ENCODE data around the gene BCL2. TPM values are rescaled to one million over a fixed set of nuclear protein-coding genes. Genes with fewer than 3 reads are reported as not detected.
A peak's percentile ranks its signal among the peaks of the same experiment; 100 is the strongest.

The BCL2 gene
- polyA plus RNA-seq, 3 donors, result 23.1 to 27.3 (median 26.8) TPM

GRCh38 chr18:63181706-63182309 lies 137.8 kb downstream of the BCL2 start:
- DNase-seq (ENCODE audit: extremely low read depth in 1 of 11, low read depth in 9 of 11, low spot score in 4 of 11), result no peak

- DNase-seq (ENCODE audit: extremely low read depth in 1 of 11, low read depth in 9 of 11, low spot score in 4 of 11), result no peak
Observed at GRCh38 chr18:63180971-63181376, 138.6 kb downstream of the BCL2 start.

GRCh38 chr18:63180321-63180720 lies 139.2 kb downstream of the BCL2 start:
- no peak for DNase-seq (ENCODE audit: extremely low read depth in 1 of 11, low read depth in 9 of 11, low spot score in 4 of 11)

GRCh38 chr18:63179422-63179821 lies 140.1 kb downstream of the BCL2 start:
- no peak for DNase-seq (ENCODE audit: extremely low read depth in 1 of 11, low read depth in 9 of 11, low spot score in 4 of 11)

GRCh38 chr18:63178971-63179370 lies 140.6 kb downstream of the BCL2 start:
- DNase-seq (ENCODE audit: extremely low read depth in 1 of 11, low read depth in 9 of 11, low spot score in 4 of 11), result no peak

- peak in 1 of 11 donors; percentile 47 for DNase-seq (ENCODE audit: extremely low read depth in 1 of 11, low read depth in 9 of 11, low spot score in 4 of 11)
Observed at GRCh38 chr18:63177919-63178821, 141.4 kb downstream of the BCL2 start.

- no peak for DNase-seq (ENCODE audit: extremely low read depth in 1 of 11, low read depth in 9 of 11, low spot score in 4 of 11)
Observed at GRCh38 chr18:63177259-63177658, 142.3 kb downstream of the BCL2 start.

- DNase-seq (ENCODE audit: extremely low read depth in 1 of 11, low read depth in 9 of 11, low spot score in 4 of 11), result no peak
Observed at GRCh38 chr18:63175264-63175663, 144.3 kb downstream of the BCL2 start.

GRCh38 chr18:63173983-63174382 lies 145.6 kb downstream of the BCL2 start:
- no peak for DNase-seq (ENCODE audit: extremely low read depth in 1 of 11, low read depth in 9 of 11, low spot score in 4 of 11)

GRCh38 chr18:63169853-63170252 lies 149.7 kb downstream of the BCL2 start:
- no peak for DNase-seq (ENCODE audit: extremely low read depth in 1 of 11, low read depth in 9 of 11, low spot score in 4 of 11)

- no peak for DNase-seq (ENCODE audit: extremely low read depth in 1 of 11, low read depth in 9 of 11, low spot score in 4 of 11)
Observed at GRCh38 chr18:63168287-63168686, 151.3 kb downstream of the BCL2 start.

- no peak for DNase-seq (ENCODE audit: extremely low read depth in 1 of 11, low read depth in 9 of 11, low spot score in 4 of 11)
Observed at GRCh38 chr18:63166142-63166541, 153.4 kb downstream of the BCL2 start.

GRCh38 chr18:63164396-63164795 lies 155.2 kb downstream of the BCL2 start:
- no peak for DNase-seq (ENCODE audit: extremely low read depth in 1 of 11, low read depth in 9 of 11, low spot score in 4 of 11)

GRCh38 chr18:63162271-63163014 lies 157.1 kb downstream of the BCL2 start:
- DNase-seq (ENCODE audit: extremely low read depth in 1 of 11, low read depth in 9 of 11, low spot score in 4 of 11), result no peak

GRCh38 chr18:63161761-63162195 lies 157.8 kb downstream of the BCL2 start:
- no peak for DNase-seq (ENCODE audit: extremely low read depth in 1 of 11, low read depth in 9 of 11, low spot score in 4 of 11)

GRCh38 chr18:63161032-63161760 lies 158.4 kb downstream of the BCL2 start:
- no peak for DNase-seq (ENCODE audit: extremely low read depth in 1 of 11, low read depth in 9 of 11, low spot score in 4 of 11)

GRCh38 chr18:63160172-63160995 lies 159.2 kb downstream of the BCL2 start:
- DNase-seq (ENCODE audit: extremely low read depth in 1 of 11, low read depth in 9 of 11, low spot score in 4 of 11), result no peak

GRCh38 chr18:63159590-63159989 lies 160.0 kb downstream of the BCL2 start:
- no peak for DNase-seq (ENCODE audit: extremely low read depth in 1 of 11, low read depth in 9 of 11, low spot score in 4 of 11)
